ENCODE results near the gene STK32A.

DNA sequence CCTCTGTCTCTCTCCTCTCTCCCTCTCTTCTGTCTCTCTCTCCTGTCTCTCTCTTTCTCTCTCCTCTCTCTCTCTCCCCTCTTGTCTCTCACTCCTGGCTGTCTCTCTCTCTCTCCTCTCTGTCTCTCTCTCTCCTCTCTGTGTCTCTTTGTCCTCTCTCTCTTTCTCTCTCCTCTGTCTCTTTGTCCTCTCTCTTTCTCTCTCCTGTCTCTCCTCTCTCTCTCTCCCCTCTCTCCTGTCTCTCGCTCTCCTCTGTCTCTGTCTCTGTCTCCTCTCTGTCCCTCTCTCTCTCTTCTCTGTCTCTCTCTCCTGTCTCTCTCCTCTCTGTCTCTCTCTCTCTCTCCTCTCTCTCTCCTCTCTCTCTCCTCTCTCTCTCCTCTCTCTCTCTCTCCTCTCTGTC is 25.0 kb downstream of the STK32A start:
- TF ChIP-seq, protein P1, sequence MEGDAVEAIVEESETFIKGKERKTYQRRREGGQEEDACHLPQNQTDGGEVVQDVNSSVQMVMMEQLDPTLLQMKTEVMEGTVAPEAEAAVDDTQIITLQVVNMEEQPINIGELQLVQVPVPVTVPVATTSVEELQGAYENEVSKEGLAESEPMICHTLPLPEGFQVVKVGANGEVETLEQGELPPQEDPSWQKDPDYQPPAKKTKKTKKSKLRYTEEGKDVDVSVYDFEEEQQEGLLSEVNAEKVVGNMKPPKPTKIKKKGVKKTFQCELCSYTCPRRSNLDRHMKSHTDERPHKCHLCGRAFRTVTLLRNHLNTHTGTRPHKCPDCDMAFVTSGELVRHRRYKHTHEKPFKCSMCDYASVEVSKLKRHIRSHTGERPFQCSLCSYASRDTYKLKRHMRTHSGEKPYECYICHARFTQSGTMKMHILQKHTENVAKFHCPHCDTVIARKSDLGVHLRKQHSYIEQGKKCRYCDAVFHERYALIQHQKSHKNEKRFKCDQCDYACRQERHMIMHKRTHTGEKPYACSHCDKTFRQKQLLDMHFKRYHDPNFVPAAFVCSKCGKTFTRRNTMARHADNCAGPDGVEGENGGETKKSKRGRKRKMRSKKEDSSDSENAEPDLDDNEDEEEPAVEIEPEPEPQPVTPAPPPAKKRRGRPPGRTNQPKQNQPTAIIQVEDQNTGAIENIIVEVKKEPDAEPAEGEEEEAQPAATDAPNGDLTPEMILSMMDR (IDR thresholded peaks at IDR 0.05): no peak
- TF ChIP-seq POLR2A (IDR thresholded peaks at IDR 0.05): no peak
